WTC11 (cell line): ENCODE results near the gene RECK. TPM values are rescaled to one million over a fixed set of nuclear protein-coding genes. Genes with fewer than 3 reads are reported as not detected.

ENCODE experiments used
- ATAC-seq: fragments of 200-7000 bp; cut with Tn5 transposase; 2 replicates; pipeline ENCODE4 v1.10.0; 2021; ENCODE audit warnings: mild to moderate bottlenecking, moderate library complexity
- CTCF ChIA-PET: fragments of 300-600 bp; sonication (Branson Sonifier 250); formaldehyde crosslinking; loops from one replicate; lab custom pipeline; 2021; ENCODE audit warnings: antibody characterized with exemption; lab: Charles Lee
- POLR2A ChIA-PET: fragments of 350-600 bp; sonication (Branson Sonifier 250); formaldehyde crosslinking; loops from one replicate; lab custom pipeline; 2021; ENCODE audit warnings: antibody characterized with exemption; lab: Charles Lee
- DNase-seq: peaks from one replicate; pipeline ENCODE4 v3.0.0; 2021; ENCODE audit warnings: low spot score
- H3K27ac Mint-ChIP-seq: 2 replicates; pipeline ENCODE4 v1.8.0; 2021; ENCODE audit warnings: mixed read lengths
- H3K27me3 Mint-ChIP-seq: 2 replicates; pipeline ENCODE4 v1.8.0; 2021; ENCODE audit warnings: low read depth, mild to moderate bottlenecking, moderate library complexity, mixed read lengths
- H3K36me3 Mint-ChIP-seq: 2 replicates; pipeline ENCODE4 v1.8.0; 2021; ENCODE audit warnings: mixed read lengths
- H3K4me1 Mint-ChIP-seq: 2 replicates; pipeline ENCODE4 v1.8.0; 2022; ENCODE audit warnings: mixed read lengths
- H3K4me3 Mint-ChIP-seq: 2 replicates; pipeline ENCODE4 v1.8.0; 2021; ENCODE audit warnings: mild to moderate bottlenecking, moderate library complexity, mixed read lengths
- H3K9me3 Mint-ChIP-seq: 2 replicates; pipeline ENCODE4 v1.8.0; 2021; ENCODE audit warnings: mixed read lengths
- CREB1 ChIP-seq: sonication (generic); formaldehyde crosslinking; IDR thresholded peaks from 2 replicates; pipeline ENCODE4 v1.8.0; 2023; ENCODE audit warnings: mild to moderate bottlenecking, missing genetic modification reagents
- ERG ChIP-seq: fragments of 250-450 bp; sonication (Bioruptor Pico); IDR thresholded peaks from 2 replicates; pipeline ENCODE4 v1.8.0; 2021; ENCODE audit warnings: mild to moderate bottlenecking
- ETV6 ChIP-seq: sonication (generic); formaldehyde crosslinking; IDR thresholded peaks from 2 replicates; pipeline ENCODE4 v1.8.1; 2022; ENCODE audit warnings: mild to moderate bottlenecking, missing genetic modification reagents
- FOXK1 ChIP-seq: sonication (generic); formaldehyde crosslinking; IDR thresholded peaks from 2 replicates; pipeline ENCODE4 v1.8.0; 2022; ENCODE audit warnings: mild to moderate bottlenecking, moderate library complexity, missing genetic modification reagents
- GRHL2 ChIP-seq: fragments of 250-450 bp; sonication (Bioruptor Pico); IDR thresholded peaks from 2 replicates; pipeline ENCODE4 v1.8.0; 2022; ENCODE audit warnings: mild to moderate bottlenecking, moderate library complexity; ENCODE audit not compliant: insufficient replicate concordance, severe bottlenecking
- GTF2I ChIP-seq: fragments of 250-450 bp; sonication (Bioruptor Pico); conservative IDR thresholded peaks from 2 replicates; pipeline ENCODE4 v1.4.0; 2021; ENCODE audit warnings: mild to moderate bottlenecking
- HMGA2 ChIP-seq: fragments of 250-450 bp; sonication (Bioruptor Pico); IDR thresholded peaks from 2 replicates; pipeline ENCODE4 v1.4.0; 2021; ENCODE audit warnings: mild to moderate bottlenecking, moderate library complexity
- IRF2 ChIP-seq: sonication (generic); formaldehyde crosslinking; IDR thresholded peaks from 2 replicates; pipeline ENCODE4 v1.8.0; 2022; ENCODE audit warnings: low read depth, missing genetic modification reagents, borderline replicate concordance
- KAT7 ChIP-seq: sonication (generic); formaldehyde crosslinking; IDR thresholded peaks from 2 replicates; pipeline ENCODE4 v1.8.1; 2023; ENCODE audit warnings: missing genetic modification reagents, mild to moderate bottlenecking, borderline replicate concordance
- SOX15 ChIP-seq: fragments of 250-450 bp; sonication (Bioruptor Pico); IDR thresholded peaks from 2 replicates; pipeline ENCODE4 v1.9.0; 2021; ENCODE audit warnings: mild to moderate bottlenecking
- TCF7 ChIP-seq: sonication (generic); formaldehyde crosslinking; IDR thresholded peaks from 2 replicates; pipeline ENCODE4 v1.8.0; 2022; ENCODE audit warnings: mild to moderate bottlenecking, low read depth, missing genetic modification reagents, moderate library complexity
- TEAD4 ChIP-seq: sonication (generic); formaldehyde crosslinking; IDR thresholded peaks from 2 replicates; pipeline ENCODE4 v1.8.0; 2022; ENCODE audit warnings: mild to moderate bottlenecking, missing genetic modification reagents
- ZNF671 ChIP-seq: fragments of 250-450 bp; sonication (Bioruptor Pico); IDR thresholded peaks from 2 replicates; pipeline ENCODE4 v1.8.0; 2021; ENCODE audit warnings: mild to moderate bottlenecking
- total RNA-seq: library from RNA; stranded (reverse); gene quantifications from 3 replicates; pipeline ENCODE4 v1.2.3, GENCODE V29; 2021
- TF ChIP-seq, protein P1 (sequence below): sonication (generic); formaldehyde crosslinking; IDR thresholded peaks from 2 replicates; pipeline ENCODE4 v1.8.1; 2022; ENCODE audit warnings: low read depth, missing genetic modification reagents, borderline replicate concordance
- TF ChIP-seq, protein P2 (sequence below): sonication (generic); formaldehyde crosslinking; IDR thresholded peaks from 2 replicates; pipeline ENCODE4 v1.8.0; 2023; ENCODE audit warnings: mild to moderate bottlenecking, missing genetic modification reagents
- TF ChIP-seq, protein P3 (sequence below): sonication (generic); formaldehyde crosslinking; IDR thresholded peaks from 2 replicates; pipeline ENCODE4 v1.8.0; 2022; ENCODE audit warnings: missing genetic modification reagents
- TF ChIP-seq, protein P4 (sequence below): fragments of 250-450 bp; sonication (Bioruptor Pico); IDR thresholded peaks from 2 replicates; pipeline ENCODE4 v1.9.0; 2021; ENCODE audit warnings: mild to moderate bottlenecking

Gene RECK
- total RNA-seq, 1 experiment from 2014 or later: 11.2 TPM

DNA sequence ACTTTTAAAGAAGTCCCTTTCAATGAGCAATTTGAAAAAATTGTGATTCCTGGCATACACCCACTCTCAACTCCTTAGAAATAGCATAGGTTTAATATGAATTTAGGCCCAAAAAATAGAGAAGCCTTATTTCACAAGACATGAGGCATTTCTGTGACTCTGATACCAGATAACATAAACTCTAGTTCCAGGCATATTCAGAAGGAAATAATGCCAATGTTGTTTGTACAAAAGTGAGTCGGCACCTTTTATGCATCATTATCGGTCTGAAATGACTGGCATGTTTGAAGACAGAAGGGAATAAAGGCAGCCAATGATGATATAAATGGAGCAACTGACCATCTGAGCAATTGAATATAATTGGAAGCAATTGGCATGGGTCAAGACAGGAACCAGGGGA is 19.4 kb upstream of the RECK start:
- ChIA-PET CTCF (no interaction called here), POLR2A (no interaction called here)
- peaks cover 23% of the 10 kb centered on the region for H3K27me3 Mint-ChIP-seq
- DNase-seq (no peak), ATAC-seq (no peak)
- H3K36me3 Mint-ChIP-seq: no peaks in the 10 kb centered on the region
- no peak overlapping the region for H3K27ac Mint-ChIP-seq
- TF ChIP-seq CREB1 (CRISPR knock-in tag): no peak
- no peak for TF ChIP-seq ZNF671 (CRISPR knock-in tag)
- no peak for TF ChIP-seq GRHL2
- TF ChIP-seq, protein P1, sequence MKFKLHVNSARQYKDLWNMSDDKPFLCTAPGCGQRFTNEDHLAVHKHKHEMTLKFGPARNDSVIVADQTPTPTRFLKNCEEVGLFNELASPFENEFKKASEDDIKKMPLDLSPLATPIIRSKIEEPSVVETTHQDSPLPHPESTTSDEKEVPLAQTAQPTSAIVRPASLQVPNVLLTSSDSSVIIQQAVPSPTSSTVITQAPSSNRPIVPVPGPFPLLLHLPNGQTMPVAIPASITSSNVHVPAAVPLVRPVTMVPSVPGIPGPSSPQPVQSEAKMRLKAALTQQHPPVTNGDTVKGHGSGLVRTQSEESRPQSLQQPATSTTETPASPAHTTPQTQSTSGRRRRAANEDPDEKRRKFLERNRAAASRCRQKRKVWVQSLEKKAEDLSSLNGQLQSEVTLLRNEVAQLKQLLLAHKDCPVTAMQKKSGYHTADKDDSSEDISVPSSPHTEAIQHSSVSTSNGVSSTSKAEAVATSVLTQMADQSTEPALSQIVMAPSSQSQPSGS: no peak
- no peak for TF ChIP-seq TEAD4 (CRISPR knock-in tag)
- TF ChIP-seq, protein P2, sequence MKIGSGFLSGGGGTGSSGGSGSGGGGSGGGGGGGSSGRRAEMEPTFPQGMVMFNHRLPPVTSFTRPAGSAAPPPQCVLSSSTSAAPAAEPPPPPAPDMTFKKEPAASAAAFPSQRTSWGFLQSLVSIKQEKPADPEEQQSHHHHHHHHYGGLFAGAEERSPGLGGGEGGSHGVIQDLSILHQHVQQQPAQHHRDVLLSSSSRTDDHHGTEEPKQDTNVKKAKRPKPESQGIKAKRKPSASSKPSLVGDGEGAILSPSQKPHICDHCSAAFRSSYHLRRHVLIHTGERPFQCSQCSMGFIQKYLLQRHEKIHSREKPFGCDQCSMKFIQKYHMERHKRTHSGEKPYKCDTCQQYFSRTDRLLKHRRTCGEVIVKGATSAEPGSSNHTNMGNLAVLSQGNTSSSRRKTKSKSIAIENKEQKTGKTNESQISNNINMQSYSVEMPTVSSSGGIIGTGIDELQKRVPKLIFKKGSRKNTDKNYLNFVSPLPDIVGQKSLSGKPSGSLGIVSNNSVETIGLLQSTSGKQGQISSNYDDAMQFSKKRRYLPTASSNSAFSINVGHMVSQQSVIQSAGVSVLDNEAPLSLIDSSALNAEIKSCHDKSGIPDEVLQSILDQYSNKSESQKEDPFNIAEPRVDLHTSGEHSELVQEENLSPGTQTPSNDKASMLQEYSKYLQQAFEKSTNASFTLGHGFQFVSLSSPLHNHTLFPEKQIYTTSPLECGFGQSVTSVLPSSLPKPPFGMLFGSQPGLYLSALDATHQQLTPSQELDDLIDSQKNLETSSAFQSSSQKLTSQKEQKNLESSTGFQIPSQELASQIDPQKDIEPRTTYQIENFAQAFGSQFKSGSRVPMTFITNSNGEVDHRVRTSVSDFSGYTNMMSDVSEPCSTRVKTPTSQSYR (CRISPR knock-in tag): no peak
- no peak for TF ChIP-seq FOXK1
- TF ChIP-seq, protein P3, sequence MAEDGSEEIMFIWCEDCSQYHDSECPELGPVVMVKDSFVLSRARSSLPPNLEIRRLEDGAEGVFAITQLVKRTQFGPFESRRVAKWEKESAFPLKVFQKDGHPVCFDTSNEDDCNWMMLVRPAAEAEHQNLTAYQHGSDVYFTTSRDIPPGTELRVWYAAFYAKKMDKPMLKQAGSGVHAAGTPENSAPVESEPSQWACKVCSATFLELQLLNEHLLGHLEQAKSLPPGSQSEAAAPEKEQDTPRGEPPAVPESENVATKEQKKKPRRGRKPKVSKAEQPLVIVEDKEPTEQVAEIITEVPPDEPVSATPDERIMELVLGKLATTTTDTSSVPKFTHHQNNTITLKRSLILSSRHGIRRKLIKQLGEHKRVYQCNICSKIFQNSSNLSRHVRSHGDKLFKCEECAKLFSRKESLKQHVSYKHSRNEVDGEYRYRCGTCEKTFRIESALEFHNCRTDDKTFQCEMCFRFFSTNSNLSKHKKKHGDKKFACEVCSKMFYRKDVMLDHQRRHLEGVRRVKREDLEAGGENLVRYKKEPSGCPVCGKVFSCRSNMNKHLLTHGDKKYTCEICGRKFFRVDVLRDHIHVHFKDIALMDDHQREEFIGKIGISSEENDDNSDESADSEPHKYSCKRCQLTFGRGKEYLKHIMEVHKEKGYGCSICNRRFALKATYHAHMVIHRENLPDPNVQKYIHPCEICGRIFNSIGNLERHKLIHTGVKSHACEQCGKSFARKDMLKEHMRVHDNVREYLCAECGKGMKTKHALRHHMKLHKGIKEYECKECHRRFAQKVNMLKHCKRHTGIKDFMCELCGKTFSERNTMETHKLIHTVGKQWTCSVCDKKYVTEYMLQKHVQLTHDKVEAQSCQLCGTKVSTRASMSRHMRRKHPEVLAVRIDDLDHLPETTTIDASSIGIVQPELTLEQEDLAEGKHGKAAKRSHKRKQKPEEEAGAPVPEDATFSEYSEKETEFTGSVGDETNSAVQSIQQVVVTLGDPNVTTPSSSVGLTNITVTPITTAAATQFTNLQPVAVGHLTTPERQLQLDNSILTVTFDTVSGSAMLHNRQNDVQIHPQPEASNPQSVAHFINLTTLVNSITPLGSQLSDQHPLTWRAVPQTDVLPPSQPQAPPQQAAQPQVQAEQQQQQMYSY (CRISPR knock-in tag): no peak
- TF ChIP-seq, protein P4, sequence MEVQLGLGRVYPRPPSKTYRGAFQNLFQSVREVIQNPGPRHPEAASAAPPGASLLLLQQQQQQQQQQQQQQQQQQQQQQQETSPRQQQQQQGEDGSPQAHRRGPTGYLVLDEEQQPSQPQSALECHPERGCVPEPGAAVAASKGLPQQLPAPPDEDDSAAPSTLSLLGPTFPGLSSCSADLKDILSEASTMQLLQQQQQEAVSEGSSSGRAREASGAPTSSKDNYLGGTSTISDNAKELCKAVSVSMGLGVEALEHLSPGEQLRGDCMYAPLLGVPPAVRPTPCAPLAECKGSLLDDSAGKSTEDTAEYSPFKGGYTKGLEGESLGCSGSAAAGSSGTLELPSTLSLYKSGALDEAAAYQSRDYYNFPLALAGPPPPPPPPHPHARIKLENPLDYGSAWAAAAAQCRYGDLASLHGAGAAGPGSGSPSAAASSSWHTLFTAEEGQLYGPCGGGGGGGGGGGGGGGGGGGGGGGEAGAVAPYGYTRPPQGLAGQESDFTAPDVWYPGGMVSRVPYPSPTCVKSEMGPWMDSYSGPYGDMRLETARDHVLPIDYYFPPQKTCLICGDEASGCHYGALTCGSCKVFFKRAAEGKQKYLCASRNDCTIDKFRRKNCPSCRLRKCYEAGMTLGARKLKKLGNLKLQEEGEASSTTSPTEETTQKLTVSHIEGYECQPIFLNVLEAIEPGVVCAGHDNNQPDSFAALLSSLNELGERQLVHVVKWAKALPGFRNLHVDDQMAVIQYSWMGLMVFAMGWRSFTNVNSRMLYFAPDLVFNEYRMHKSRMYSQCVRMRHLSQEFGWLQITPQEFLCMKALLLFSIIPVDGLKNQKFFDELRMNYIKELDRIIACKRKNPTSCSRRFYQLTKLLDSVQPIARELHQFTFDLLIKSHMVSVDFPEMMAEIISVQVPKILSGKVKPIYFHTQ (CRISPR knock-in tag): no peak
- no peak for TF ChIP-seq KAT7
- no peak for TF ChIP-seq HMGA2 (CRISPR knock-in tag)
- no peak for TF ChIP-seq GTF2I (CRISPR knock-in tag)
- no peak for TF ChIP-seq TCF7 (CRISPR knock-in tag)
- no peak for TF ChIP-seq ERG
- no peak for TF ChIP-seq ETV6 (CRISPR knock-in tag)
- no peak for TF ChIP-seq IRF2 (CRISPR knock-in tag)
- no peak for TF ChIP-seq SOX15 (CRISPR knock-in tag)
- no peak overlapping the region for H3K4me3 Mint-ChIP-seq
- no peaks in the 10 kb centered on the region for H3K4me1 Mint-ChIP-seq
- peaks cover 12% of the 10 kb centered on the region; the same call in 1 of the 2 replicates for H3K9me3 Mint-ChIP-seq
